PC-3 (cell line): ENCODE results near the gene GJB4. TPM values are rescaled to one million over a fixed set of nuclear protein-coding genes. Genes with fewer than 3 reads are reported as not detected.

Experiments
- ATAC-seq: fragments of 200-7000 bp; cut with Tn5 transposase; 2 replicates; pipeline ENCODE4 v1.9.1; 2020; ENCODE audit warnings: mild to moderate bottlenecking, moderate library complexity
- BruUV-seq: library from RNA; stranded (reverse); fragments of 400-500 nt; replicated peaks from 2 replicates; lab custom pipeline; 2021; lab: Mats Ljungman, UMichigan
- CTCF ChIA-PET: fragments of 300-600 bp; sonication (Branson Sonifier 250); formaldehyde crosslinking; loops from one replicate; lab custom pipeline; 2022; ENCODE audit warnings: antibody characterized with exemption; lab: Charles Lee
- POLR2A ChIA-PET: fragments of 300-600 bp; sonication (Branson Sonifier 250); formaldehyde crosslinking; loops from one replicate; lab custom pipeline; 2022; ENCODE audit warnings: antibody characterized with exemption; ENCODE audit not compliant: unreplicated experiment; lab: Charles Lee
- DNase-seq: peaks from one replicate; pipeline ENCODE4 v3.0.0-alpha.2; 2015
- H2AFZ ChIP-seq: fragments of 300-600 bp; sonication (generic); 2 replicates; pipeline ENCODE4 v1.6.0; 2016; ENCODE audit warnings: antibody characterized with exemption, low read length
- H3F3A ChIP-seq: fragments of 300-600 bp; sonication (generic); one replicate; pipeline ENCODE4 v1.6.0; 2017; ENCODE audit warnings: antibody characterized with exemption, low read length, control low read depth, mild to moderate bottlenecking; ENCODE audit not compliant: unreplicated experiment
- H3K27ac ChIP-seq: fragments of 300-600 bp; sonication (generic); 2 replicates; pipeline ENCODE4 v1.5.1; 2016; ENCODE audit warnings: mild to moderate bottlenecking, low read length
- H3K27me3 ChIP-seq: fragments of 300-600 bp; sonication (generic); 2 replicates; pipeline ENCODE4 v1.6.1; 2016; ENCODE audit warnings: low read length, mixed read lengths
- H3K36me3 ChIP-seq: fragments of 300-600 bp; sonication (generic); 2 replicates; pipeline ENCODE4 v1.6.1; 2016; ENCODE audit warnings: low read depth, mixed run types, low read length, mixed read lengths
- H3K4me1 ChIP-seq: fragments of 300-600 bp; sonication (generic); 2 replicates; pipeline ENCODE4 v1.5.1; 2016; ENCODE audit warnings: low read length; ENCODE audit not compliant: insufficient read depth
- H3K4me2 ChIP-seq: fragments of 300-600 bp; sonication (generic); 2 replicates; pipeline ENCODE4 v1.6.0; 2016; ENCODE audit warnings: low read length
- H3K4me3 ChIP-seq: fragments of 300-600 bp; sonication (generic); 2 replicates; pipeline ENCODE4 v1.5.1; 2016; ENCODE audit warnings: mild to moderate bottlenecking, low read length, mixed read lengths
- H3K79me2 ChIP-seq: fragments of 300-600 bp; sonication (generic); 2 replicates; pipeline ENCODE4 v1.6.1; 2017; ENCODE audit warnings: low read length, mixed read lengths
- H3K9ac ChIP-seq: fragments of 300-600 bp; sonication (generic); 2 replicates; pipeline ENCODE4 v1.6.0; 2016; ENCODE audit warnings: mild to moderate bottlenecking, low read length
- H3K9me2 ChIP-seq: fragments of 300-600 bp; sonication (generic); replicated peaks from 2 replicates; pipeline ENCODE4 v1.6.1; 2016; ENCODE audit warnings: mixed run types, low read length, mixed read lengths
- H3K9me3 ChIP-seq: fragments of 300-600 bp; sonication (generic); 2 replicates; pipeline ENCODE4 v1.6.1; 2016; ENCODE audit warnings: low read length, mixed read lengths
- H4K20me1 ChIP-seq: fragments of 300-600 bp; sonication (generic); 2 replicates; pipeline ENCODE4 v1.6.1; 2016; ENCODE audit warnings: low read length, mixed read lengths
- EZH2 ChIP-seq: fragments of 300-600 bp; sonication (generic); IDR thresholded peaks from one replicate; pipeline ENCODE4 v1.6.1; 2017; ENCODE audit warnings: antibody characterized with exemption, mild to moderate bottlenecking, low read length; ENCODE audit not compliant: unreplicated experiment
- EZH2phosphoT487 ChIP-seq: fragments of 300-600 bp; sonication (generic); IDR thresholded peaks from 2 replicates; pipeline ENCODE4 v1.6.1; 2018; ENCODE audit warnings: mild to moderate bottlenecking, antibody characterized with exemption, low read length, borderline replicate concordance
- intact Hi-C: fragments of 100-400 bp; cut with micrococcal nuclease; formaldehyde crosslinking; loops from 2 replicates; pipeline ENCODE4 v1.9.0; 2023
- total RNA-seq: library from RNA; depleted of rRNA; stranded (reverse); fragments of >200 nt; gene quantifications from 2 replicates; pipeline ENCODE4 v1.2.3, GENCODE V29; 2014
- TF ChIP-seq, protein P1 (sequence below): fragments of 300-600 bp; sonication (generic); conservative IDR thresholded peaks from 2 replicates; pipeline ENCODE4 v1.5.1; 2017; ENCODE audit warnings: antibody characterized with exemption, low read depth, mild to moderate bottlenecking, low read length

The GJB4 gene
- total RNA-seq, 1 experiment from 2014 or later, result not detected

DNA sequence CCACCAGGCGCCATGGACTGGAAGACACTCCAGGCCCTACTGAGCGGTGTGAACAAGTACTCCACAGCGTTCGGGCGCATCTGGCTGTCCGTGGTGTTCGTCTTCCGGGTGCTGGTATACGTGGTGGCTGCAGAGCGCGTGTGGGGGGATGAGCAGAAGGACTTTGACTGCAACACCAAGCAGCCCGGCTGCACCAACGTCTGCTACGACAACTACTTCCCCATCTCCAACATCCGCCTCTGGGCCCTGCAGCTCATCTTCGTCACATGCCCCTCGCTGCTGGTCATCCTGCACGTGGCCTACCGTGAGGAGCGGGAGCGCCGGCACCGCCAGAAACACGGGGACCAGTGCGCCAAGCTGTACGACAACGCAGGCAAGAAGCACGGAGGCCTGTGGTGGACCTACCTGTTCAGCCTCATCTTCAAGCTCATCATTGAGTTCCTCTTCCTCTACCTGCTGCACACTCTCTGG is 25.2 kb downstream of the GJB4 start:
- no peak for ATAC-seq
- intact Hi-C loops, result no loop called here
- Histone ChIP-seq H3K27ac (no peak overlapping the region), H3K27me3 (no peaks in the 10 kb centered on the region), H3K36me3 (peaks cover 29% of the 10 kb centered on the region), H3K9me2 (no peaks in the 10 kb centered on the region), H2AFZ (no peak overlapping the region), H3K9me3 (no peaks in the 10 kb centered on the region), H3K79me2 (peaks cover 59% of the 10 kb centered on the region), H3K9ac (no peak overlapping the region), H3K4me3 (no peak overlapping the region), H4K20me1 (0 out of 2 replicates have a peak, but pooled peaks cover 7% of the 10 kb centered on the region), H3F3A (no peaks in the 10 kb centered on the region), H3K4me1 (peaks cover 65% of the 10 kb centered on the region), H3K4me2 (peak overlapping the region; percentile 98; the same call in 1 of the 2 replicates)
- TF ChIP-seq EZH2, result no peak
- TF ChIP-seq, protein P1, sequence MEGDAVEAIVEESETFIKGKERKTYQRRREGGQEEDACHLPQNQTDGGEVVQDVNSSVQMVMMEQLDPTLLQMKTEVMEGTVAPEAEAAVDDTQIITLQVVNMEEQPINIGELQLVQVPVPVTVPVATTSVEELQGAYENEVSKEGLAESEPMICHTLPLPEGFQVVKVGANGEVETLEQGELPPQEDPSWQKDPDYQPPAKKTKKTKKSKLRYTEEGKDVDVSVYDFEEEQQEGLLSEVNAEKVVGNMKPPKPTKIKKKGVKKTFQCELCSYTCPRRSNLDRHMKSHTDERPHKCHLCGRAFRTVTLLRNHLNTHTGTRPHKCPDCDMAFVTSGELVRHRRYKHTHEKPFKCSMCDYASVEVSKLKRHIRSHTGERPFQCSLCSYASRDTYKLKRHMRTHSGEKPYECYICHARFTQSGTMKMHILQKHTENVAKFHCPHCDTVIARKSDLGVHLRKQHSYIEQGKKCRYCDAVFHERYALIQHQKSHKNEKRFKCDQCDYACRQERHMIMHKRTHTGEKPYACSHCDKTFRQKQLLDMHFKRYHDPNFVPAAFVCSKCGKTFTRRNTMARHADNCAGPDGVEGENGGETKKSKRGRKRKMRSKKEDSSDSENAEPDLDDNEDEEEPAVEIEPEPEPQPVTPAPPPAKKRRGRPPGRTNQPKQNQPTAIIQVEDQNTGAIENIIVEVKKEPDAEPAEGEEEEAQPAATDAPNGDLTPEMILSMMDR, result no peak
- TF ChIP-seq EZH2phosphoT487, result no peak
- DNase-seq, result no peak
- BruUV-seq, result no TSS peak
- ChIA-PET CTCF (interaction anchor here (0.9 kb wide), 1 partner anchor 98 kb away, joined by 5 read pairs; no protein-coding TSS in a partner anchor), POLR2A (no interaction called here)

DNA sequence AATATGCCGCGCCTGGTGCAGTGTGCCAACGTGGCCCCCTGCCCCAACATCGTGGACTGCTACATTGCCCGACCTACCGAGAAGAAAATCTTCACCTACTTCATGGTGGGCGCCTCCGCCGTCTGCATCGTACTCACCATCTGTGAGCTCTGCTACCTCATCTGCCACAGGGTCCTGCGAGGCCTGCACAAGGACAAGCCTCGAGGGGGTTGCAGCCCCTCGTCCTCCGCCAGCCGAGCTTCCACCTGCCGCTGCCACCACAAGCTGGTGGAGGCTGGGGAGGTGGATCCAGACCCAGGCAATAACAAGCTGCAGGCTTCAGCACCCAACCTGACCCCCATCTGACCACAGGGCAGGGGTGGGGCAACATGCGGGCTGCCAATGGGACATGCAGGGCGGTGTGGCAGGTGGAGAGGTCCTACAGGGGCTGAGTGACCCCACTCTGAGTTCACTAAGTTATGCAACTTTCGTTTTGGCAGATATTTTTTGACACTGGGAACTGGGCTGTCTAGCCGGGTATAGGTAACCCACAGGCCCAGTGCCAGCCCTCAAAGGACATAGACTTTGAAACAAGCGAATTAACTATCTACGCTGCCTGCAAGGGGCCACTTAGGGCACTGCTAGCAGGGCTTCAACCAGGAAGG is 25.8 kb downstream of the GJB4 start:
- DNase-seq (no peak), ATAC-seq (no peak)
- Histone ChIP-seq H3K4me1 (peaks cover 59% of the 10 kb centered on the region), H3K9me3 (no peaks in the 10 kb centered on the region), H3K4me2 (0 out of 2 replicates have a peak overlapping the region, but pooled peaks have one; percentile 9), H3K4me3 (no peak overlapping the region), H3K27me3 (no peaks in the 10 kb centered on the region), H3F3A (no peaks in the 10 kb centered on the region), H3K79me2 (peaks cover 53% of the 10 kb centered on the region), H4K20me1 (0 out of 2 replicates have a peak, but pooled peaks cover 7% of the 10 kb centered on the region), H3K9me2 (no peaks in the 10 kb centered on the region), H3K27ac (0 out of 2 replicates have a peak overlapping the region, but pooled peaks have one; percentile 35), H2AFZ (no peak overlapping the region), H3K9ac (no peak overlapping the region), H3K36me3 (peaks cover 29% of the 10 kb centered on the region)
- CTCF ChIA-PET, result interaction anchor here (0.9 kb wide), 1 partner anchor 98 kb away, joined by 5 read pairs; no protein-coding TSS in a partner anchor
- no TSS peak for BruUV-seq
- intact Hi-C loops, result no loop called here
- TF ChIP-seq EZH2phosphoT487 (no peak), EZH2 (no peak)
- TF ChIP-seq, protein P1, result no peak
- POLR2A ChIA-PET, result no interaction called here
